Lung (tissue), 12 donors: ENCODE results near the gene TGM2. TPM values are rescaled to one million over a fixed set of nuclear protein-coding genes. Genes with fewer than 3 reads are reported as not detected.

Experiments used
- ATAC-seq: fragments of 200-7000 bp; cut with Tn5 transposase; one replicate; pipeline ENCODE4 v1.9.1; 2020; ENCODE audit warnings: moderate number of reproducible peaks; ENCODE audit not compliant: insufficient read depth, low FRiP score
- DNase-seq, 3 donors: peaks; one replicate each; pipeline ENCODE4 v3.0.0-alpha.2; 2013 to 2017
- H3K27ac ChIP-seq, 2 donors: one replicate each; pipeline ENCODE4 v1.5.1; 2013; ENCODE audit warnings: mild to moderate bottlenecking in 2 of 2, moderate library complexity in 2 of 2, control low read depth in 1 of 2, inconsistent platforms in 1 of 2, low read depth in 1 of 2, low read length in 1 of 2
- H3K27me3 ChIP-seq, 3 donors: one replicate each; pipeline ENCODE4 v1.5.1; 2013; ENCODE audit warnings: low read length in 2 of 3; ENCODE audit not compliant: control insufficient read depth in 3 of 3, insufficient read depth in 3 of 3
- H3K36me3 ChIP-seq, 4 donors: one replicate each; pipeline ENCODE4 v1.5.1; 2013; ENCODE audit warnings: low read length in 4 of 4, mild to moderate bottlenecking in 1 of 4, moderate library complexity in 1 of 4; ENCODE audit not compliant: control insufficient read depth in 4 of 4, insufficient read depth in 4 of 4
- H3K4me1 ChIP-seq, 5 donors: one replicate each; pipeline ENCODE4 v1.5.1; 2013; ENCODE audit warnings: low read length in 5 of 5, mild to moderate bottlenecking in 2 of 5, moderate library complexity in 1 of 5; ENCODE audit not compliant: control insufficient read depth in 5 of 5, insufficient read depth in 5 of 5
- H3K4me3 ChIP-seq: one replicate; pipeline ENCODE4 v1.5.1; 2013; ENCODE audit warnings: mild to moderate bottlenecking, control low read depth, moderate library complexity
- H3K9ac ChIP-seq, 2 donors: one replicate each; pipeline ENCODE4 v1.5.1; 2013; ENCODE audit warnings: low read length in 2 of 2, control low read depth in 1 of 2; ENCODE audit not compliant: insufficient read depth in 1 of 2
- H3K9me3 ChIP-seq, 4 donors: one replicate each; pipeline ENCODE4 v1.5.1; 2013; ENCODE audit warnings: low read length in 3 of 4, mild to moderate bottlenecking in 1 of 4, moderate library complexity in 1 of 4; ENCODE audit not compliant: control insufficient read depth in 4 of 4, insufficient read depth in 3 of 4
- WGBS, 2 donors: extraction: QIAGEN DNeasy Blood & Tissue Kit; methylation state at CpG; one replicate each; pipeline ENCODE4 v1.1.7; 2013; 5-methylcytosine and 5-hydroxymethylcytosine counted together
- polyA plus RNA-seq, 2 donors: library from polyadenylated mRNA; stranded (reverse); fragments of 200-250 nt; gene quantifications; one replicate each; pipeline ENCODE4 v1.2.1, GENCODE V29; 2013
- total RNA-seq, 2 donors: library from RNA; depleted of rRNA in 1 of 2; stranded (reverse); fragments of >200 nt in 1 of 2; gene quantifications; one replicate each; pipeline ENCODE4 v1.2.1, GENCODE V29; 2014 to 2021
- TF ChIP-seq, protein P1 (sequence below): IDR thresholded peaks from 2 replicates; pipeline ENCODE4 v1.5.1; 2012; ENCODE audit warnings: mild to moderate bottlenecking; ENCODE audit errors: control extremely low read depth, extremely low read depth
- donor health status: control.
- donor health status: control.
- donor health status: Bipolar disorder and iron deficiency.
- donor health status: healthy.
- donor health status: DM: yes; HTN: yes; CAD: no.

The TGM2 gene
- total and polyA plus RNA-seq, 4 donors = 85.0 to 476 (median 325) TPM

GRCh38 chr20:38152621-38153221, 12.3 kb downstream of the TGM2 start:
- Histone ChIP-seq H3K27ac (peak overlapping the region; percentile 69 to 92), H3K27me3 (no peaks in the 10 kb centered on the region), H3K4me1 (peaks cover 14 to 40% (median 22%) of the 10 kb centered on the region in 5 donors), H3K36me3 (peaks cover 14 to 29% (median 19%) of the 10 kb centered on the region in 4 donors), H3K9ac (no peak overlapping the region), H3K9me3 (no peaks in the 10 kb centered on the region), H3K4me3 (no peak overlapping the region)
- 13% methylated on average over 22 of the region's 22 CpGs for WGBS, 2 donors
- TF ChIP-seq, protein P1, sequence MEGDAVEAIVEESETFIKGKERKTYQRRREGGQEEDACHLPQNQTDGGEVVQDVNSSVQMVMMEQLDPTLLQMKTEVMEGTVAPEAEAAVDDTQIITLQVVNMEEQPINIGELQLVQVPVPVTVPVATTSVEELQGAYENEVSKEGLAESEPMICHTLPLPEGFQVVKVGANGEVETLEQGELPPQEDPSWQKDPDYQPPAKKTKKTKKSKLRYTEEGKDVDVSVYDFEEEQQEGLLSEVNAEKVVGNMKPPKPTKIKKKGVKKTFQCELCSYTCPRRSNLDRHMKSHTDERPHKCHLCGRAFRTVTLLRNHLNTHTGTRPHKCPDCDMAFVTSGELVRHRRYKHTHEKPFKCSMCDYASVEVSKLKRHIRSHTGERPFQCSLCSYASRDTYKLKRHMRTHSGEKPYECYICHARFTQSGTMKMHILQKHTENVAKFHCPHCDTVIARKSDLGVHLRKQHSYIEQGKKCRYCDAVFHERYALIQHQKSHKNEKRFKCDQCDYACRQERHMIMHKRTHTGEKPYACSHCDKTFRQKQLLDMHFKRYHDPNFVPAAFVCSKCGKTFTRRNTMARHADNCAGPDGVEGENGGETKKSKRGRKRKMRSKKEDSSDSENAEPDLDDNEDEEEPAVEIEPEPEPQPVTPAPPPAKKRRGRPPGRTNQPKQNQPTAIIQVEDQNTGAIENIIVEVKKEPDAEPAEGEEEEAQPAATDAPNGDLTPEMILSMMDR = no peak
- DNase-seq (peak; percentile 92 to 94 (median 94)), ATAC-seq (peak; percentile 78)

- no peaks in the 10 kb centered on the region for H3K27me3 ChIP-seq
- ATAC-seq = peak; percentile 29
- H3K36me3 ChIP-seq = peaks cover 14 to 31% (median 23%) of the 10 kb centered on the region in 4 donors
- H3K27ac ChIP-seq = peak overlapping the region; percentile 69 to 92
- 3 to 10% methylated on average over 7 of the region's 7 CpGs for WGBS, 2 donors
- H3K9ac ChIP-seq = peak overlapping the region in 1 of 2 donors; percentile 16
- DNase-seq = peak; percentile 79 to 93 (median 93)
- TF ChIP-seq, protein P1 = no peak
- no peaks in the 10 kb centered on the region for H3K9me3 ChIP-seq
- H3K4me3 ChIP-seq = no peak overlapping the region
- peaks cover 11 to 35% (median 20%) of the 10 kb centered on the region in 5 donors for H3K4me1 ChIP-seq
Measured at GRCh38 chr20:38152175-38152620, 12.9 kb downstream of the TGM2 start.

- TF ChIP-seq, protein P1 = no peak
- DNase-seq (no peak), ATAC-seq (no peak)
- WGBS, 2 donors = 92% methylated on average over 3 of the region's 3 CpGs
- H3K27me3 ChIP-seq = no peaks in the 10 kb centered on the region
- peak overlapping the region; percentile 69 to 92 for H3K27ac ChIP-seq
- peaks cover 18 to 35% (median 25%) of the 10 kb centered on the region in 4 donors for H3K36me3 ChIP-seq
- no peak overlapping the region for H3K4me3 ChIP-seq
- H3K4me1 ChIP-seq = peaks cover 11 to 33% (median 17%) of the 10 kb centered on the region in 5 donors
- H3K9ac ChIP-seq = peak overlapping the region in 1 of 2 donors; percentile 26
- no peaks in the 10 kb centered on the region for H3K9me3 ChIP-seq
Measured at GRCh38 chr20:38151455-38151854, 13.6 kb downstream of the TGM2 start.
